ENCODE results near the gene KLHDC8A.

GRCh38 chr1:205303247-205303888 lies 53.4 kb downstream of the KLHDC8A start:
- TF ChIP-seq CTCF (IDR thresholded peaks at IDR 0.05) (no peak), POLR2A (IDR thresholded peaks at IDR 0.05) (no peak)
